Peyer's patch (tissue), 4 donors: ENCODE measurements around the gene TBX15. TPM values are rescaled to one million over a fixed set of nuclear protein-coding genes. Genes with fewer than 3 reads are reported as not detected.

ENCODE experiments used
- DNase-seq, 3 donors: peaks; one replicate each; pipeline ENCODE4 v3.0.0-alpha.2; 2017 to 2019
- H3K27ac ChIP-seq, 4 donors: fragments of 200-600 bp; sonication (generic); one replicate each; pipeline ENCODE4 v1.5.1; 2016 to 2019
- H3K27me3 ChIP-seq, 2 donors: fragments of 200-600 bp; sonication (generic); one replicate each; pipeline ENCODE4 v1.5.1; 2019
- H3K36me3 ChIP-seq, 3 donors: fragments of 200-600 bp; sonication (generic); one replicate each; pipeline ENCODE4 v1.5.1; 2016 to 2019
- H3K4me1 ChIP-seq, 4 donors: fragments of 200-600 bp; sonication (generic); one replicate each; pipeline ENCODE4 v1.5.1; 2016 to 2019
- H3K4me3 ChIP-seq, 4 donors: fragments of 200-600 bp; sonication (generic); 1 replicate in 3 of 4; 2 replicates in 1 of 4; pipeline ENCODE4 v1.5.1; 2016 to 2019; ENCODE audit warnings: mild to moderate bottlenecking in 1 of 4
- H3K9me3 ChIP-seq, 4 donors: fragments of 200-600 bp; sonication (generic); one replicate each; pipeline ENCODE4 v1.5.1; 2016 to 2019; ENCODE audit warnings: mild to moderate bottlenecking in 1 of 4
- CTCF ChIP-seq, 6 experiments: fragments of 450-650 bp in 4 of 6; fragments of 200-600 bp in 2 of 6; sonication (generic) in 1 of 6; IDR thresholded peaks; one replicate each; pipeline ENCODE4 v1.5.1; 2017 to 2019; ENCODE audit warnings: antibody characterized with exemption in 6 of 6, mild to moderate bottlenecking in 3 of 6, moderate library complexity in 1 of 6
- POLR2A ChIP-seq, 2 donors: fragments of 450-650 bp; IDR thresholded peaks; one replicate each; pipeline ENCODE4 v1.5.1; 2017; ENCODE audit warnings: antibody characterized with exemption in 2 of 2, mild to moderate bottlenecking in 2 of 2, moderate library complexity in 2 of 2
- total RNA-seq, 4 donors: library from RNA; depleted of rRNA; stranded (reverse); fragments of >200 nt; gene quantifications; one replicate each; pipeline ENCODE4 v1.1.0, GENCODE V29; 2016

The TBX15 gene
- total RNA-seq, 4 donors from 2014 or later, result 0.40 to 3.3 TPM; not detected in 2

- Histone ChIP-seq H3K4me3 (no peak overlapping the region), H3K27ac (no peak overlapping the region), H3K4me1 (no peaks in the 10 kb centered on the region), H3K27me3 (no peaks in the 10 kb centered on the region), H3K36me3 (no peaks in the 10 kb centered on the region), H3K9me3 (no peaks in the 10 kb centered on the region)
- TF ChIP-seq CTCF (IDR thresholded peaks at IDR 0.05), result no peak
- no peak for TF ChIP-seq POLR2A (IDR thresholded peaks at IDR 0.05)
- no peak for DNase-seq
Measured at GRCh38 chr1:118970451-118970850, 17.7 kb downstream of the TBX15 start.

DNA sequence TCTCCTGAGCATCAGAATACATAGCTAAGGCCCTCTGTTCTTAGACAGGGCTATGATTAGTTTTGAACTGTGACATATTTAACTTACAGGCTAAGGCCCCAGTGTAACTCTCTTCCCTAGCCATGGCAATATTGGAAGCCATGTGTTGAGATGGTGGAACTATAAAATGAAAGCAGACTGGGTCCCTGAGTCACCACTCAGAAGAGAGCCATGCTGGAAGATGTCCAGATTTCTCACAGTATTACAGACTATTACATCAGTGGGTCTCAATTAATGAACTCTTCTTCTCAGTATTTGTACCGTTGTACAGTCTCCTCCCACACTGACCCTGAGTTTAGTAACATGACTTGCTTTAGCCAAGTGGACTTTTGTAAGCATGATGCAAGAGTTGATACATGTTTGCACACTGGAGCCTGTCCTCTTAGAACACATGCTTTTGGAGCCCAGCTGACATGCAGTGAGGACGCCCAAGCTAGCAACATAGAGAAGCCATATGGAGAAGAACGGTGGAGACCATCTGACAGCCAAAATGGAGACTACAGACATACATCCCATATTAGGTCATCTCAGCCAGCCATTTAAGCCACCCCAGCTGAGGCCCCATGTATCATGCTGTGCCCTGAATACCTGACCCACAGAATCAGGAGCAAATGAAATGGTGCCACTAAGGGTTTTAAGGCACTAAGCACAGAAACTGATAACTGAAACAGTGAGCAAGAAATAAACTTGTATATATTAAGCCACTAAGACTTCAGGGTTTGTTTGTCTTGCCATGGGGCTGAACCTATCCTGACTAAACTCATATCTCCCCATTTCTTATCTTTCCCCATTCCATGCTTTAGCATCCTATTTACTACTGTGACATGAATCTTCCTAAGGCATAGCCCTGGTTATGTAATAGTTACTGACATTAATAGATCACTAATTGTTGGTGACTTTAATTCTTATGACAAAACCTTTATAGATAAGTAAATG is 24.4 kb downstream of the TBX15 start:
- H3K36me3 ChIP-seq, result no peaks in the 10 kb centered on the region
- peak overlapping the region in 1 of 4 donors; percentile 36 for H3K27ac ChIP-seq
- DNase-seq, result peak in 1 of 3 donors; percentile 56
- H3K4me3 ChIP-seq, result no peak overlapping the region
- H3K27me3 ChIP-seq, result no peaks in the 10 kb centered on the region
- peaks cover 0 to 7% (median 3%) of the 10 kb centered on the region in 4 donors for H3K4me1 ChIP-seq
- no peaks in the 10 kb centered on the region for H3K9me3 ChIP-seq
- TF ChIP-seq CTCF (IDR thresholded peaks at IDR 0.05) (no peak), POLR2A (IDR thresholded peaks at IDR 0.05) (no peak)

GRCh38 chr1:118963138-118963455 is 25.0 kb downstream of the TBX15 start:
- Histone ChIP-seq H3K27ac (peak overlapping the region in 1 of 4 donors; percentile 36), H3K4me1 (peaks cover 0 to 7% (median 3%) of the 10 kb centered on the region in 4 donors), H3K36me3 (no peaks in the 10 kb centered on the region), H3K4me3 (no peak overlapping the region), H3K27me3 (no peaks in the 10 kb centered on the region), H3K9me3 (no peaks in the 10 kb centered on the region)
- no peak for DNase-seq
- no peak for TF ChIP-seq CTCF (IDR thresholded peaks at IDR 0.05)
- no peak for TF ChIP-seq POLR2A (IDR thresholded peaks at IDR 0.05)

GRCh38 chr1:118961156-118961555 is 27.0 kb downstream of the TBX15 start:
- H3K36me3 ChIP-seq, result no peaks in the 10 kb centered on the region
- peaks cover 0 to 8% (median 3%) of the 10 kb centered on the region in 4 donors for H3K4me1 ChIP-seq
- H3K4me3 ChIP-seq, result no peak overlapping the region
- peak overlapping the region in 2 of 4 donors; percentile 63 to 83 for H3K27ac ChIP-seq
- TF ChIP-seq POLR2A (IDR thresholded peaks at IDR 0.05), result no peak
- no peak for TF ChIP-seq CTCF (IDR thresholded peaks at IDR 0.05)
- H3K27me3 ChIP-seq, result no peaks in the 10 kb centered on the region
- DNase-seq, result no peak
- no peaks in the 10 kb centered on the region for H3K9me3 ChIP-seq

DNA sequence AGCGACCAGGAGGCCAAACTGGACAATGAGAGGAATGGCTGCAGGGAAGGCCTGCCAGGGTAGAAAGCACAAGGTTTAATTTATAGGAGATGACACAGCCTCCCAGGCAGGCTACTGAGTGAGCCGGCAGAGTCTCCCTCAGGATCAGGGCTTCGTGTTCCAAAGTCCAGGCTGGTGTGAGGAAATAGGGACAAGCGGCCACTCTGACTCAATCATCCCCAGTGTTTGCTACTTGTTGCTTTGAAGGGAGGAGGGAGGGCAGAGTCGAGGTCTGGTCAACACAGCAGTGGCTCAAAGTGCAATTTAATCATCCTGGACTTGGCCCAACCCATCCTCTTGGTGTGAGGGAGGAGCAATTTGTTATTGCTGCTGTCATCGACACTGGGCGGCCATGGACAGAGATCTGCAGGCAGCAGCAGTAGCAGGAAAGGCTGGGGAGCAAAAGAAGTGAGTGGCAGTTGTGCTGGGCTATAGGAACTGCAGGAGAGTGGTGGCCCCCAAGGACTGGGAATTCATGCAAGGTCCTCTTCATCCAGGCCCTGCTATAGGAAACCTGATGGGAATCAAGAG is 27.5 kb downstream of the TBX15 start:
- H3K36me3 ChIP-seq, result no peaks in the 10 kb centered on the region
- no peak overlapping the region for H3K4me3 ChIP-seq
- no peaks in the 10 kb centered on the region for H3K27me3 ChIP-seq
- H3K4me1 ChIP-seq, result peaks cover 0 to 8% (median 3%) of the 10 kb centered on the region in 4 donors
- no peak for TF ChIP-seq CTCF (IDR thresholded peaks at IDR 0.05)
- TF ChIP-seq POLR2A (IDR thresholded peaks at IDR 0.05), result peak in 1 of 2 donors; percentile 21
- peak overlapping the region in 3 of 4 donors; percentile 49 to 83 (median 65) for H3K27ac ChIP-seq
- no peaks in the 10 kb centered on the region for H3K9me3 ChIP-seq
- peak in 2 of 3 donors; percentile 84 to 89 for DNase-seq
